H1 (cell line): Measurements from ENCODE around the gene ZNF692. TPM values are rescaled to one million over a fixed set of nuclear protein-coding genes. Genes with fewer than 3 reads are reported as not detected.

ENCODE experiments used
- CTCF ChIA-PET: fragments of 300-600 bp; sonication (Branson Sonifier 250); formaldehyde crosslinking; loops from one replicate; lab custom pipeline; 2021; ENCODE audit not compliant: partially characterized antibody; lab: Charles Lee
- POLR2A ChIA-PET: fragments of 300-600 bp; sonication (Branson Sonifier 250); formaldehyde crosslinking; loops from one replicate; lab custom pipeline; 2021; ENCODE audit warnings: inconsistent platforms; ENCODE audit not compliant: partially characterized antibody; lab: Charles Lee
- DNase-seq, 2 experiments: peaks; one replicate each; pipeline versions ENCODE4 v3.0.0 to v3.0.0-alpha.2; 2010 to 2022; ENCODE audit warnings: low spot score in 2 of 2, low read depth in 1 of 2, mixed read lengths in 1 of 2
- FAIRE-seq: peaks from 2 replicates; lab custom pipeline; 2011; peaks lifted over from hg19 to GRCh38; lab: Jason Lieb, UNC
- H2AFZ ChIP-seq: 2 replicates; pipeline ENCODE4 v1.8.1; 2012; ENCODE audit warnings: low read length, inconsistent platforms
- H2AK5ac ChIP-seq: 2 replicates; pipeline ENCODE4 v1.6.1; 2013; ENCODE audit warnings: low read depth, low read length
- H2BK120ac ChIP-seq: replicated peaks from 2 replicates; pipeline ENCODE3; 2013; ENCODE audit warnings: low read depth, low read length, inconsistent platforms
- H2BK12ac ChIP-seq: 2 replicates; pipeline ENCODE4 v1.6.1; 2013; ENCODE audit warnings: low read depth, low read length
- H2BK15ac ChIP-seq: 2 replicates; pipeline ENCODE4 v1.6.1; 2013; ENCODE audit warnings: low read length
- H2BK20ac ChIP-seq: 2 replicates; pipeline ENCODE4 v1.6.1; 2013; ENCODE audit warnings: low read length
- H2BK5ac ChIP-seq: 2 replicates; pipeline ENCODE4 v1.6.1; 2013; ENCODE audit warnings: low read depth, low read length
- H3K14ac ChIP-seq: 2 replicates; pipeline ENCODE4 v1.6.1; 2013; ENCODE audit warnings: inconsistent platforms; ENCODE audit not compliant: insufficient read length
- H3K18ac ChIP-seq: 2 replicates; pipeline ENCODE4 v1.6.1; 2013; ENCODE audit warnings: low read length; ENCODE audit errors: extremely low read depth
- H3K23ac ChIP-seq: 2 replicates; pipeline ENCODE4 v1.6.1; 2013; ENCODE audit warnings: inconsistent platforms; ENCODE audit not compliant: insufficient read length
- H3K23me2 ChIP-seq: 2 replicates; pipeline ENCODE4 v1.6.1; 2013; ENCODE audit warnings: low read depth, low read length
- H3K27ac ChIP-seq: 2 replicates; pipeline ENCODE4 v1.6.1; 2011; ENCODE audit warnings: low read depth, low read length, inconsistent platforms
- H3K27me3 ChIP-seq, 4 experiments: replicated peaks in 1 of 4; 1 replicate in 1 of 4; 2 replicates in 3 of 4; pipeline versions ENCODE4 v1.6.1 to v1.8.1; 2011 to 2013; ENCODE audit warnings: low read length in 3 of 4, mild to moderate bottlenecking in 3 of 4, inconsistent platforms in 2 of 4, mixed read lengths in 2 of 4, moderate library complexity in 1 of 4; ENCODE audit not compliant: control insufficient read depth in 3 of 4, insufficient read depth in 3 of 4; ENCODE audit errors: extremely low read depth in 1 of 4
- H3K36me3 ChIP-seq, 4 experiments: 2 replicates each; pipeline versions ENCODE4 v1.6.1 to v1.8.1; 2011 to 2013; ENCODE audit warnings: mild to moderate bottlenecking in 4 of 4, low read length in 3 of 4, moderate library complexity in 2 of 4, control low read depth in 1 of 4, inconsistent platforms in 1 of 4; ENCODE audit not compliant: insufficient read depth in 4 of 4, control insufficient read depth in 2 of 4
- H3K4ac ChIP-seq: replicated peaks from 2 replicates; pipeline ENCODE3; 2013; ENCODE audit warnings: low read length, low read depth, mixed read lengths, inconsistent platforms; ENCODE audit not compliant: insufficient read length
- H3K4me1 ChIP-seq, 4 experiments: replicated peaks in 1 of 4; 1 replicate in 1 of 4; 2 replicates in 3 of 4; pipeline versions ENCODE4 v1.6.1 to v1.8.1; 2011 to 2013; ENCODE audit warnings: low read length in 3 of 4, inconsistent platforms in 2 of 4, mixed read lengths in 1 of 4; ENCODE audit not compliant: insufficient read depth in 4 of 4, control insufficient read depth in 3 of 4
- H3K4me2 ChIP-seq, 2 experiments: 2 replicates each; pipeline versions ENCODE4 v1.6.1 to v1.8.1; 2011 to 2013; ENCODE audit warnings: low read depth in 2 of 2, low read length in 2 of 2, control low read depth in 1 of 2, inconsistent platforms in 1 of 2, mild to moderate bottlenecking in 1 of 2; ENCODE audit not compliant: insufficient read depth in 1 of 2
- H3K4me3 ChIP-seq, 4 experiments: fragments of 200-600, 300-600 bp in 1 of 4; sonication (generic), shearing (Covaris generic), sonication (Bioruptor Twin) in 1 of 4; 2 replicates each; pipeline versions ENCODE4 v1.5.1 to v1.8.1; 2011 to 2016; ENCODE audit warnings: low read length in 4 of 4, low read depth in 3 of 4, control low read depth in 2 of 4, inconsistent platforms in 2 of 4, mild to moderate bottlenecking in 2 of 4, mixed read lengths in 1 of 4, moderate library complexity in 1 of 4; ENCODE audit not compliant: insufficient read depth in 2 of 4; ENCODE audit errors: extremely low read depth in 1 of 4
- H3K56ac ChIP-seq: replicated peaks from 2 replicates; pipeline ENCODE3; 2013; ENCODE audit warnings: low read depth, mild to moderate bottlenecking, mixed read lengths, low read length, inconsistent platforms; ENCODE audit not compliant: insufficient read length
- H3K79me1 ChIP-seq: 2 replicates; pipeline ENCODE4 v1.6.1; 2013; ENCODE audit warnings: low read depth, low read length, control low read depth
- H3K79me2 ChIP-seq, 2 experiments: 2 replicates each; pipeline versions ENCODE4 v1.6.1 to v1.8.1; 2012 to 2013; ENCODE audit warnings: low read length in 2 of 2, mild to moderate bottlenecking in 2 of 2, inconsistent platforms in 1 of 2; ENCODE audit not compliant: insufficient read depth in 2 of 2, control insufficient read depth in 1 of 2
- H3K9ac ChIP-seq, 4 experiments: replicated peaks in 1 of 4; 1 replicate in 1 of 4; 2 replicates in 3 of 4; pipeline versions ENCODE4 v1.6.1 to v1.8.1; 2011 to 2013; ENCODE audit warnings: low read depth in 3 of 4, low read length in 3 of 4, control low read depth in 2 of 4, mild to moderate bottlenecking in 2 of 4, moderate library complexity in 2 of 4, inconsistent platforms in 1 of 4; ENCODE audit errors: extremely low read depth in 1 of 4
- H3K9me3 ChIP-seq, 2 experiments: 2 replicates each; pipeline versions ENCODE4 v1.6.1 to v1.8.1; 2012 to 2013; ENCODE audit warnings: mild to moderate bottlenecking in 2 of 2, moderate library complexity in 2 of 2, control low read depth in 1 of 2, inconsistent platforms in 1 of 2, low read depth in 1 of 2, low read length in 1 of 2, mixed read lengths in 1 of 2; ENCODE audit not compliant: insufficient read depth in 2 of 2
- H4K20me1 ChIP-seq, 2 experiments: replicated peaks in 1 of 2; 2 replicates each; pipeline versions ENCODE3 to v1.8.1; 2011 to 2013; ENCODE audit warnings: inconsistent platforms in 2 of 2, low read length in 2 of 2, mild to moderate bottlenecking in 1 of 2; ENCODE audit not compliant: insufficient read depth in 2 of 2, control insufficient read depth in 1 of 2
- H4K5ac ChIP-seq: 2 replicates; pipeline ENCODE4 v1.6.1; 2013; ENCODE audit warnings: low read length, low read depth, mixed read lengths, inconsistent platforms; ENCODE audit not compliant: insufficient read length
- H4K8ac ChIP-seq: 2 replicates; pipeline ENCODE4 v1.8.0; 2013; ENCODE audit warnings: mild to moderate bottlenecking, moderate library complexity, low read length, inconsistent platforms; ENCODE audit not compliant: insufficient read depth; ENCODE audit errors: extremely low read depth
- H4K91ac ChIP-seq: replicated peaks from 2 replicates; pipeline ENCODE3; 2013; ENCODE audit warnings: low read length, mixed read lengths, inconsistent platforms; ENCODE audit not compliant: insufficient read length
- BACH1 ChIP-seq: IDR thresholded peaks from 2 replicates; pipeline ENCODE4 v1.6.1; 2012; ENCODE audit warnings: low read length, improper control_type of control experiment
- BRCA1 ChIP-seq: IDR thresholded peaks from 2 replicates; pipeline ENCODE4 v1.6.1; 2012; ENCODE audit warnings: low read depth, low read length, improper control_type of control experiment
- CREB1 ChIP-seq: IDR thresholded peaks from 2 replicates; pipeline ENCODE4 v1.6.1; 2012; ENCODE audit warnings: inconsistent platforms
- E2F6 ChIP-seq: IDR thresholded peaks from 2 replicates; pipeline ENCODE4 v1.6.1; 2012; ENCODE audit warnings: inconsistent platforms
- EP300 ChIP-seq, 2 experiments: IDR thresholded peaks; 1 replicate in 1 of 2; 2 replicates in 1 of 2; pipeline ENCODE4 v1.6.1; 2011 to 2012; ENCODE audit warnings: low read depth in 2 of 2, low read length in 2 of 2, mild to moderate bottlenecking in 2 of 2, borderline replicate concordance in 1 of 2, inconsistent platforms in 1 of 2, moderate library complexity in 1 of 2
- JUN ChIP-seq: IDR thresholded peaks from 2 replicates; pipeline ENCODE4 v1.6.1; 2011; ENCODE audit warnings: low read depth, mild to moderate bottlenecking, improper control_type of control experiment, low read length
- JUND ChIP-seq: IDR thresholded peaks from 2 replicates; pipeline ENCODE4 v1.6.1; 2011; ENCODE audit warnings: mild to moderate bottlenecking, improper control_type of control experiment, low read length
- MAX ChIP-seq: IDR thresholded peaks from 2 replicates; pipeline ENCODE4 v1.6.1; 2012; ENCODE audit warnings: inconsistent platforms
- POU5F1 ChIP-seq: IDR thresholded peaks from 2 replicates; pipeline ENCODE4 v1.6.1; 2011; ENCODE audit warnings: low read depth, mild to moderate bottlenecking, low read length, moderate library complexity
- RFX5 ChIP-seq: IDR thresholded peaks from 2 replicates; pipeline ENCODE4 v1.6.1; 2011; ENCODE audit warnings: low read depth, low read length, improper control_type of control experiment, borderline replicate concordance
- SP2 ChIP-seq: IDR thresholded peaks from 2 replicates; pipeline ENCODE4 v1.6.1; 2012; ENCODE audit warnings: mild to moderate bottlenecking, low read length, inconsistent platforms
- SRF ChIP-seq: IDR thresholded peaks from 2 replicates; pipeline ENCODE4 v1.6.1; 2011; ENCODE audit warnings: mild to moderate bottlenecking, low read depth, low read length, moderate library complexity
- TAF1 ChIP-seq: IDR thresholded peaks from 2 replicates; pipeline ENCODE4 v1.6.1; 2011; ENCODE audit warnings: mild to moderate bottlenecking, low read depth, low read length
- TCF12 ChIP-seq: IDR thresholded peaks from 2 replicates; pipeline ENCODE4 v1.6.1; 2011; ENCODE audit warnings: low read depth, mild to moderate bottlenecking, low read length
- YY1 ChIP-seq: IDR thresholded peaks from 2 replicates; pipeline ENCODE4 v1.6.1; 2011; ENCODE audit warnings: low read depth, mild to moderate bottlenecking, low read length
- WGBS, 2 experiments: shearing (Covaris generic) in 1 of 2; methylation state at CpG; one replicate each; pipeline versions ENCODE4 v1.1.6 to v1.1.7; 2013 to 2015; ENCODE audit warnings: low lambda C conversion rate in 2 of 2, mixed read lengths in 2 of 2, inconsistent platforms in 1 of 2, low coverage in 1 of 2, missing lambda C conversion rate in 1 of 2; ENCODE audit not compliant: insufficient replicate concordance in 2 of 2, insufficient coverage in 1 of 2, insufficient read length in 1 of 2; ENCODE audit errors: extremely low coverage in 1 of 2, missing lambda C conversion rate in 1 of 2; 5-methylcytosine and 5-hydroxymethylcytosine counted together
- polyA plus RNA-seq, 7 experiments: library from polyadenylated mRNA; depleted of rRNA in 3 of 7; stranded (reverse) in 5 of 7; unstranded in 2 of 7; fragments of >200 nt in 5 of 7; fragments of 200-250 nt in 2 of 7; gene quantifications; 1 replicate in 5 of 7; 2 replicates in 1 of 7; 4 replicates in 1 of 7; pipeline versions ENCODE4 v1.2.1 to v1.2.3, GENCODE V29; 2011 to 2013; ENCODE audit warnings: missing spikeins in 2 of 7, mixed read lengths in 2 of 7
- total RNA-seq: library from RNA; stranded (reverse); fragmentation: NEBNext Ultra II Directional; extraction: Animal tissue kit (Norgen Biotek cat#: 25700); gene quantifications from 2 replicates; pipeline ENCODE4 v1.2.1, GENCODE V29; 2021

The ZNF692 gene
- total and polyA plus RNA-seq, 2 of the 8 experiments (the other 6 are each of a cell fraction or from before 2014, with no cell fraction given) = 38.4 to 52.3 TPM

DNA sequence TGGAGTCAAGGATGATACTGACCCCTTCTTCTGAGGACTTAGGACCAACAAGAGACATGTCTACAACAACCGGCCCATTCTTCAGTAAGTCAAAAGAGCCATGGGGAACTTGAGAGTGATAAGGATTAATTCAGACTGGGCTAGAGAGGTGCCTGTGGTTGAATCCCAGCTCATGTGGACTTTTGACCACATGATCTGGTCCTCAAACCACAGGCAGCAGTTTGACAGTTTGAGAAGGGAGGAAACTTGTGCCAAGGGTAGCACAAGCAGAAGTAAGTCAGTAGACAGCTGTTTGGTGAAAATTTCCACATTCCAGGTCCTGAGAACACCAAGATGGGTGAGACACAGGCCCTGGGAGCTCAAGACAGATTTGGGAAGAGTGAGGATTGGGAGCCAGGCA lies 53.0 kb downstream of the ZNF692 start:
- H3K18ac ChIP-seq = no peak overlapping the region
- FAIRE-seq = no peak
- POLR2A ChIA-PET = interaction anchor here (0.9 to 2.0 kb wide), 2 partner anchors 13 to 16 kb away, joined by 4 to 8 read pairs; no protein-coding TSS in a partner anchor

More for the DNA sequence above, 53.0 kb downstream of the ZNF692 start:
- Histone ChIP-seq H2AK5ac (no peak overlapping the region), H2AFZ (no peak overlapping the region), H3K9ac (no peak overlapping the region), H2BK5ac (no peak overlapping the region), H3K36me3 (no peaks in the 10 kb centered on the region), H3K23me2 (no peaks in the 10 kb centered on the region), H4K8ac (no peak overlapping the region), H4K20me1 (no peaks in the 10 kb centered on the region), H4K5ac (no peak overlapping the region), H3K14ac (no peak overlapping the region), H3K4ac (no peak overlapping the region), H3K27me3 (no peaks in the 10 kb centered on the region), H3K79me1 (no peaks in the 10 kb centered on the region), H3K4me2 (no peak overlapping the region), H3K56ac (no peak overlapping the region), H2BK20ac (no peak overlapping the region), H3K4me3 (no peak overlapping the region), H3K23ac (no peak overlapping the region), H4K91ac (no peak overlapping the region), H3K79me2 (no peaks in the 10 kb centered on the region), H3K27ac (no peak overlapping the region), H3K9me3 (peaks cover 26 to 49% of the 10 kb centered on the region in 2 experiments), H2BK12ac (no peak overlapping the region), H2BK15ac (no peak overlapping the region), H2BK120ac (no peak overlapping the region), H3K4me1 (no peaks in the 10 kb centered on the region)
- WGBS, 2 experiments = 95% methylated on average over 1 of the region's 1 CpG; no CpG with 5 or more reads in 1 of the 2 experiments
- DNase-seq = no peak
- CTCF ChIA-PET = interaction anchor here (0.6 to 4.0 kb wide), 8 partner anchors 10 to 100 kb away, joined by 3 to 14 read pairs (median 3); partner anchors contain the start of genes SH3BP5L, ZNF672 and ZNF692
- TF ChIP-seq JUND (no peak), RFX5 (no peak), BACH1 (no peak), MAX (no peak), POU5F1 (no peak), YY1 (no peak), BRCA1 (no peak), JUN (no peak), TAF1 (no peak), EP300 (IDR thresholded peaks at IDR 0.05; ENCODE audit: borderline replicate concordance in 1 of 2, low read depth in 2 of 2, low read length in 2 of 2) (no peak), TCF12 (no peak), SRF (no peak), E2F6 (no peak), SP2 (no peak), CREB1 (no peak)
